Bone marrow (tissue), 2 donors: ENCODE data around the gene GJA1.
"Not testable (repeated sequence)": the region's sequence is repeated elsewhere in the genome, so short reads cannot be mapped to it uniquely, and the experiment has no call there.

Experiments
- DNase-seq, 2 donors: peaks; one replicate each; lab custom pipeline; 2025; lab: John Stamatoyannopoulos, UW

Gene GJA1

DNA sequence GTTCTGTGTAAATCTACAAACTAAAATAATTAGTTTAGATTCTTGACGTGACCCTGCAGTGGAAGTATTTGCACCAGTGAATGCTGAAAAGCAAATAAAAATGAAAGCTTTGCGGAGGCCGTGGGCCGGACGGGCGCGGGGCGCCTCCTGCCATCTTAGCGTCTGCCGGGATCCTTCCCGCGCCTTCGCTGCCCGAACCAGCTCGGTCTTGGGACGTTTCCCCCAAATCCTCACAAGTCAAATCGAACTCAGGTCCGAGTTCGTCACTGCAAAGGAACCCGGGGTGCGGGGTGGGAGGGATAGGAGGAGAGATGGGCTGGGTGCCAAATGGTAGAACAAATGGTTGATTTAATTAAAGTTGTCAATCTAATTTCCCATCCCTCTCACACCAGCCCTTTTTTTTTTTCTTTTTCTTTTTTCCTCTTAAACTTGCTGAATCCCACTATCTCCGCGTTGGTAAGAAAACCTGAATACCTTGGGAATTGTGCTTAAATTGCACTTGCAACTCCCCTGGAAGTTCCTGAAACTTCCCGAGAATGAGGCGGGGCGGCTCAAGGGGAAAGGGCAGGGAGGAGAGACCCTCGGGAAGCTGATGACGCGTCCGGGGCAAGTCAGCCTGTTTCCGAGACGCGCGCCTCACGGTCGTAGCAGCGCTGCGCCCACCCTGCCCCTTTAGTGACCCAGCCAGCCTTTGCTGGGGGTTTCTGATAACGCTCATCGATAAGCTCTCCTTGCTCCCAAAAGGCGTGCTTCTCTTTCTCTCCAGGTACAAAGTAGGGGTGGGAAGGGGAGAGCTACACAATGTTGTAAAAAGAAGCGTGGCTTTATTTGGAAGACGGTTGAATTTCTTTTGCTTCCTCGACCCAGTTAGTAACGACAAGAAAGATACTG, 1.8 kb downstream of the GJA1 start:
- no peak for DNase-seq

DNA sequence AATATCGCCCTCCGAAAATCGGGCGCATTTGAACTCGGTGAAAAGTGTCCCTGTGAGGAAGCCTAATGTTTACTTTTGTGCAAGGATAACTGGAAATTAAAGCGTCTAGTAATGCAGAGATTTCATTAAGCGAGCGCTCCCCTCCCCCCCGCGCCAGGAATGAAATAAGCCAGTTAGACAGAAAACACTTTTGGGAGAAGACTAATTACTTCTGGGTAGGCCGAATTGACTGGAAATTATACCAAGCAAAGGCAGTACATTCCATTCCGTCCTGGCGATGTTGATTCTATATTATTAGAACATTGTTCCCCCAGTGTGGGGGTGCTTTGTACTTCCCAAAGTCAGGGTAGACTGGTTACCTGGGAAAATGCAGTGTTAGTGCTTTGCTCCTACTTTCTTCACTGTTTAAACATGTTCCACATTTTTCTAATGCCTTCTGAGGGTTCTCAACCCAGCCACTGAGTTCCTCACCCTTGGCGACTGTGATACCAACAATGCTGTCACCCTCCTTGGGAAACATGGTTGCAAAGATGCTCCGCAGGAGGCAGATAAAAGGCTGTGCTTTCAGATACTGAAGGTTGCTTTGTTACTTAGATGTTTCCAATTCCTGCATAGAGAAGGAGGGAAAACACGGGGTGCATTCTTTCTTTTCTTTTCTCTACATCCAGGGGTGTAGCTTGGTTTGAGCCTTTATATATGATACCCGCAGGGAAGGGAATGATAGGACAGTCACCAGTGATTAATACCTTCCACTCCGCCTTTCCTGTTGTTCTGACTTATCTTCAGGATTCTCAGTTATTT, 2.6 kb downstream of the GJA1 start:
- no peak for DNase-seq

DNA sequence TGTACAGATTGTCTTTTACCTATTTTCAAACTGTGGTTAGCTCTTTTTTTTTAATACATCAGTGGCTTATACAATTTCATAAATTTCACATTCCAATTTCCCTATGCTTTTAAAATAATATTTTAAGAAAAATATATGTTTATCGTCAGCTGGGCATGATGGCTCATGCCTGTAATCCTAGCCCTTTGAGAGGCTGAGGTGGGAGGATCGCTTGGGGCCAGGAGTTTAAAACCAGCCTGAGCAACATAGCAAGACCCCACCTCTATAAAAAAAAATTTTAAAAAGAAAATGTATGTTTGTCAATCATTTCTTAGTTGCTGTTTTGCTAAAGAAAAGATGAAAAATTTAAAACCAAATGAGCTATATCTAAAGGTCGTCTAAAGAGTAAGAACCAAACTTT, 3.4 kb downstream of the GJA1 start:
- no peak for DNase-seq

DNA sequence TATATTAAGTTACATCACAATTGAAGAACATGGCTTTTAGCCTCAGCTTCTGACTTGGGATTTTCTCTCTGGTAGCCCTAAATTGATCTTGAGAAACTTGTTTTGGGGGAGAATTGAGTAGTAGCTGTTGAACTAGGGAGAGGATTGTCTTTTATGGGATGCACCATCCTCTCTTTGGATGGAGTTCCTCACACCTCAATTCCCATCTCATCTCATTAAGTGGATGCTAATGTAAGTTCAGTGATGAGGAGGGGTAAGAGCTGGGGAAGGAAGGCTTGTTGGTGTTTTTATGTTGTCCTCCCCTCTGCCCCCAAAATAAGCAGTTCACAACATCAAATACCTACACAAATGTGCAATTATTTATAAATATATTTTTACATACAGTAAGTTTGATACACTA, 4.0 kb downstream of the GJA1 start:
- DNase-seq = no peak

DNA sequence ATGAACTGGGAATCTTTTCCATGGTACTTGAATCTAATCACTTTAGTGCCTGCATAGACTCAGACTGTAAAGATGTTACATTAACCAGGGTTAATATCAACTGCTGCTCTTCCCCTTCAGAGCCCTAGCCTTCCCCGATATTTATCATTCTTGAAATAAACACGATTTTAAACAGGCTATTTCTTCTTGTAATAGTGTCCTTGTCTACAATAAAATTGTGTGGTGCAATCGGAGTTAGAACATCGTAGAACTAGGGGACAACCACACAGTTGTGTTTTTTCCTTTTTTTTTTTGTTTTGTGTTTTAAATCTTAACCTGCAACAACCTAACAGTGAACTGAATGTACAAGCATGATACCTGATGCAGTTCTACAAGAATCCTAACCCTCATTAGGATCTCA, 4.5 kb downstream of the GJA1 start:
- no peak for DNase-seq

DNA sequence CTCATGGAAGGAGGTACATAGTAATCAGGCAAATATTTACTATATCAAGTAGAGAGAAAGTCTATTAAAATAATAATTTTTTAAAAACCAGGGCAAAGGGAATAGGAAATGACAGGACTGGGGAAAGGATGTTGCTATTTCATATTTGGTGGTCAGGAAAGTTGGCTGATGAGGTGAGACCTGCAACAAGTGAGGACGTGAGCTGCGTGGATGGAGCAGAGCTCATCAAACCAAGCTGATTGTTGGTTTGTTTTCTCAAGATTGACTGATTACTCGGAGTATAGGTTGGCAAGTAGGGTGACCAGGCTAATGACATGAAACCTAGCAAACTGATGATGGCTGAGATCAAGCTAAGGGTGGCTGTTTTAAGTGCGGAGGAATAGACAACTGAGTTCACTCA, 6.0 kb downstream of the GJA1 start:
- no peak for DNase-seq

DNA sequence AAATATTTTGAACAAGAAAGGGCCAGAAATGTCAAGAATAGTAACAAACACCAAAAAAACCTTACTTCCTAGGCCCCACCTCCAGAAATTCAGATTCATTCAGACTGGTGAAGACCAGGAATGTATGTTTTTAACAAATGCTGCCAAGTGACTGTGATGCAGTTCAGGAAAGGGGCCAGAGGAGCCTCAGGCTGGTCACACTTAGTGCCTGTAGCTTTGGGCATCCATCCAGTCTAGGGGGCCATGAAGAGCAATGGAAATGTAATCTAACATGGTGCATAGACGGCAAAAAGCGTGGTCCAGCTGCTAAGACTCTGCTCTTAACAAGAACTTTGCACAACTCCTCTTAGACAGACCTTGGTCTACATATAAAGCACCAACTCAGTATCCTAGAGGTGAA, 7.1 kb downstream of the GJA1 start:
- no peak for DNase-seq

DNA sequence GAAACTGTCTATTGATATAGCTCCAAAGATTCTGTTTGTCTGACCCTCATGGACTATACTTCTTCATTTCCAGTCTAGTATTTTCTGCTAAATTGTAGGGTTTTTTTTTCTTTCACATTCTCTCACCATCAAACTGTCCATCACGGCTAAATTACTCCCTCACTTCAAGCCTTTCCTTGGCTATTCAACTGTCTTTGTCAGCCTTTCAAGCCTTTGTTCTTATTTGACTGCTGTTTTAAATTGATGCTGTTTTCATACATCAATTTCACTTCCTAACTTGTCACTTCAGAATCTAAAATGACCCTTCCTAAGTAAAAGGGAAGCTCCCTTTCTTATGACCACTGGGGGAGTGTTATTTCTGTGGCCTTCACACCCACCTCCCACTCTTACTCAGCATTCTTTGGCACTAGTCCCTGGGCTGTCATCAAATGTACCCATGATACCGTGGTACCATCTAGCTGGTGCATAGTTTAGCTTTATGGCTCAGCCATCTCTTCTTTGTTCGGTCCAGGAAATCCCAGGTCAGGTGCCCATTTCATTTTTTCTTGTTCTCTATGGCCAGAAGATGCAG, 8.6 kb downstream of the GJA1 start:
- DNase-seq = no peak

DNA sequence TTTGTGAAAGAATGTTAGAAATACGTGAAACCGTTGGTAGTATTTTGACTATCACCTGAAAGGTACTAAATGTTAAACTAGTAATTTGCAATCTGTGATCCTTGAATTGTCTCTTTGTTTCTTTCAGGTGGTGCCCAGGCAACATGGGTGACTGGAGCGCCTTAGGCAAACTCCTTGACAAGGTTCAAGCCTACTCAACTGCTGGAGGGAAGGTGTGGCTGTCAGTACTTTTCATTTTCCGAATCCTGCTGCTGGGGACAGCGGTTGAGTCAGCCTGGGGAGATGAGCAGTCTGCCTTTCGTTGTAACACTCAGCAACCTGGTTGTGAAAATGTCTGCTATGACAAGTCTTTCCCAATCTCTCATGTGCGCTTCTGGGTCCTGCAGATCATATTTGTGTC, 11.3 kb downstream of the GJA1 start:
- not testable (repeated sequence) for DNase-seq

DNA sequence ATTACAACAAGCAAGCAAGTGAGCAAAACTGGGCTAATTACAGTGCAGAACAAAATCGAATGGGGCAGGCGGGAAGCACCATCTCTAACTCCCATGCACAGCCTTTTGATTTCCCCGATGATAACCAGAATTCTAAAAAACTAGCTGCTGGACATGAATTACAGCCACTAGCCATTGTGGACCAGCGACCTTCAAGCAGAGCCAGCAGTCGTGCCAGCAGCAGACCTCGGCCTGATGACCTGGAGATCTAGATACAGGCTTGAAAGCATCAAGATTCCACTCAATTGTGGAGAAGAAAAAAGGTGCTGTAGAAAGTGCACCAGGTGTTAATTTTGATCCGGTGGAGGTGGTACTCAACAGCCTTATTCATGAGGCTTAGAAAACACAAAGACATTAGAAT, 12.3 kb downstream of the GJA1 start:
- DNase-seq = not testable (repeated sequence)

DNA sequence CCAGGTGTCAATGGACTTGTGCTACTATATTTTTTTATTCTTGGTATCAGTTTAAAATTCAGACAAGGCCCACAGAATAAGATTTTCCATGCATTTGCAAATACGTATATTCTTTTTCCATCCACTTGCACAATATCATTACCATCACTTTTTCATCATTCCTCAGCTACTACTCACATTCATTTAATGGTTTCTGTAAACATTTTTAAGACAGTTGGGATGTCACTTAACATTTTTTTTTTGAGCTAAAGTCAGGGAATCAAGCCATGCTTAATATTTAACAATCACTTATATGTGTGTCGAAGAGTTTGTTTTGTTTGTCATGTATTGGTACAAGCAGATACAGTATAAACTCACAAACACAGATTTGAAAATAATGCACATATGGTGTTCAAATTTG, 13.1 kb downstream of the GJA1 start:
- not testable (repeated sequence) for DNase-seq

DNA sequence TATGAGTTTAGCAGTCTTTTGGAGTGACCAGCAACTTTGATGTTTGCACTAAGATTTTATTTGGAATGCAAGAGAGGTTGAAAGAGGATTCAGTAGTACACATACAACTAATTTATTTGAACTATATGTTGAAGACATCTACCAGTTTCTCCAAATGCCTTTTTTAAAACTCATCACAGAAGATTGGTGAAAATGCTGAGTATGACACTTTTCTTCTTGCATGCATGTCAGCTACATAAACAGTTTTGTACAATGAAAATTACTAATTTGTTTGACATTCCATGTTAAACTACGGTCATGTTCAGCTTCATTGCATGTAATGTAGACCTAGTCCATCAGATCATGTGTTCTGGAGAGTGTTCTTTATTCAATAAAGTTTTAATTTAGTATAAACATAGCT, 13.9 kb downstream of the GJA1 start:
- no peak for DNase-seq

DNA sequence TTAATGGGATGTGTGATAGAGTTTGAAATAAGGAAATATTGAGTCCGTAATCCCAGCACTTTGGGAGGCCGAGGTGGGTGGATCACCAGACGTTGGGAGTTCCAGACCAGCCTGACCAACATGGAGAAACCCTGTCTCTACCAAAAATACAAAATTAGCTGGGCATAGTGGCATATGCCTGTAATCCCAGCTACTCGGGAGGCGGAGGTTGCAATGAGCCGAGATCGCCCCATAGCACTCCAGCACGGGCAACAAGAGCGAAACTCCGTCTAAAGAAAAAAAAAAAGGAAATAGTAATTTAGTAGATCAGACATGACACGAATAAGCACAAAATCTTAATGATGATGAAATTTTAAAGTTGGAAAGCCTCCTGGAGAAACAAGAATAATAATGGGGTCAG, 14.8 kb downstream of the GJA1 start:
- DNase-seq = no peak

DNA sequence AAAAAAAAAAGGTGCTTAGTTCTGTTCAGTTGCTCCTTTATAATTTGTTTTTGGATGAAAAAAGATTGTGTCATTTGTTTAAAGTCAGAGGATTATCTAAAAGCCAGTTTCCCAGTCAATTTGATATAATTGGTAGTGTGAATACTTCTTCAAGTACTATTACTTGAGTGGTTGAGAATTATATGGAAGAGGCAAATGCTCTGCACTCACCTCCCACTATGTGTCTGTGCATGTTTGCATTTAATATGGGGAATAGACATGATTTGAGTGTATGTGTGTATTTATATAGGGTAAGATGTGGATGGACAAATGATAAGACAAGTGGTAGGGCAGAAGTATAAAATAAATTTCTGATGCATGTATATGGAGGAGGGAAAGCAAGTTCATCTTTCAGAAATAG, 15.8 kb downstream of the GJA1 start:
- DNase-seq = no peak

DNA sequence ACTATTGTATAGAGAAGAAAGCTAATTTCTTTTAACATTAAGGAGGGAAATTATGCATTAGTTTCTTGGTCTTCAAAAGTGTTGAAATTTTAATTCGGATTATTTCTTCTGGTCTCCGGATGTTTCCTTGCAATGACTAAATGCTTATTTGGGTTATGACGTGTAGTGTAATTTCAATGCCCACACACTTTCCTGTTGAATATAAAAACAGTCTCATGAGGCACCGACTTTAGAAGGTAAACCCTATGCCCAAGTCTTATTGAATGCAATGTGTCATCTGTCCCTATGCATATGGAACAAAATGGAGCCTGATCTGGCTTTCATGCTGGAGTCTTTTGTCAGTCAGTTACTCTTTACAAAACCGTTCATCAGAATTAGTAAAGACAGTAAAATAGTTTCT, 17.7 kb downstream of the GJA1 start:
- no peak for DNase-seq

DNA sequence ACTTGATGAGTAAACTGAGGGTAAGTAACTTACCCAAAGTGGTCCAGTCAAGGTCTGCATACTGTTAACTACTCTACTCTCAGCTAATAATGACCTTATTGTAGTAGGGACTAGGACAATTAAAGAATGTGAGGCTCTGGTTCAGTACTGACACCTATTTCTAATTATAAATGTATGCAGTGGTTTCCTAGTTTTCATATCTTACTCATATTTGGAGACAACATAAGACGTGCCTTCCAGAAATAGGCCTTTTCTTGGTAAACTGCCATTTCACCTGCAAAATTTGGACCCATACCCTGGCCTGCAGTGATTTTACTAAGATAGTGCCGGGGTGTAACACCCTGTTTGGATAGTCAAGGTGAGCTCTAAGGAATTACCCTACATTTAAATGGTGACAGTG, 24.7 kb downstream of the GJA1 start:
- DNase-seq = no peak

DNA sequence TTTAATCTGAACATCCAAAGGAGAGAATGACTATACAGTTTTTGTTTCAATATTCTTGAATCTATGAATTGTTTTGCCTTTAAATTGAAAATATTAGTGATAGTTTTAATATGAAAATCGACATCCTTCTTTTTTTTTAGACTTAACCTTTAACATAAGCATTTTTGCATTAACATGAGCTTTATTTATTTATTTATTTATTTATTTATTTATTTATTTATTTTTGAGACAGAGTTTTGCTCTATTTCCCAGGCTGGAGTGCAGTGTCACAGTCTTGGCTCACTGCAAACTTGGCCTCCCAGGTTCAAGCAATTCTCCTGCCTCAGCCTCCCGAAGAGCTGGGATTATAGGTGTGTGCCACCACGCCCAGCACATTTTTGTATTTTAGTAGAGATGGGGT, 27.6 kb downstream of the GJA1 start:
- no peak for DNase-seq

DNA sequence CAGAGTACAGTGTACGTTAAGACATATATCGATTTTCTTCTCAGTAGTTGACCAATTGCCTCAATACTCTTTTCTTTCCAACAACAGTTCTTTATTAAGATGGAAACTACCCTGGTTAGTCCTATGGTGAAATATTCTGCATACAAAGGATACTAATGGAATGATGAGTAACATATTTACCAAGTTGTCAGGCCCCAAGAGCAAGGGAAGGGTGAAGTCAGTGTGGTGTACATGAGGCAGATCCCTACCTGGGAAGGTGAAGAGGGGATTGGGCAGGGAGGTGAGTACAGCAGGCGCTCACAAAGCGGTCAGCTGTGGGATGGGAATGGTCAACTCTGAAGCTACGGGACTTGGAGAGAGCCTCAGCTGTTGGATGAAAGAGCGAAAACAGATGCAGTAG, 29.7 kb downstream of the GJA1 start:
- DNase-seq = no peak

DNA sequence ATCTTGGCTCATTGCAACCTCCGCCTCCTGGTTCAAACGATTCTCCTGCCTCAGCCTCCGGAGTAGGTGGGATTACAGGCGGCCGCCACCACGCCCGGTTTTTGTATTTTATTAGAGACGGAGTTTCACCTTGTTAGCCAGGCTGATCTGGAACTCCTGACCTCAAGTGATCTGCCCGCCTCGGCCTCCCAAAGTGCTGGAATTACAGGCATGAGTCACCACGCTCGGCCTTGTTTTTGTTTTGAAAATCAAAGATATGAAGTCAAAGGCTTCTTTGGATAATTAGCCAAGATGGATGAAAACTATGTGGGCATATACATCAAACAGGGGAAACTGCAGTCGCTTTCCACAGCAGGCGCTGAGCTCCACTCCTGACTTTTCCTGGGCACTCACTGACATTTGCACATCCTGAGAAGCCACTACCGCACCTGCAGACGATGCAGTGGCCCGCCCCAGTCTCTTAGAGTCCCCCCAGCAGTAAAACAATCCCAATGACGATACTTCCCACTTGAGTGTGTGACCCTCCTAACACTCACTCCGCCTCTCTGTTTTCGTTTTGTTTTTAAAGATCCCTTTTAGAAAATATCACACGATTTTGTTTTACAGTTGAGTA, 44.1 kb downstream of the GJA1 start:
- DNase-seq = no peak

DNA sequence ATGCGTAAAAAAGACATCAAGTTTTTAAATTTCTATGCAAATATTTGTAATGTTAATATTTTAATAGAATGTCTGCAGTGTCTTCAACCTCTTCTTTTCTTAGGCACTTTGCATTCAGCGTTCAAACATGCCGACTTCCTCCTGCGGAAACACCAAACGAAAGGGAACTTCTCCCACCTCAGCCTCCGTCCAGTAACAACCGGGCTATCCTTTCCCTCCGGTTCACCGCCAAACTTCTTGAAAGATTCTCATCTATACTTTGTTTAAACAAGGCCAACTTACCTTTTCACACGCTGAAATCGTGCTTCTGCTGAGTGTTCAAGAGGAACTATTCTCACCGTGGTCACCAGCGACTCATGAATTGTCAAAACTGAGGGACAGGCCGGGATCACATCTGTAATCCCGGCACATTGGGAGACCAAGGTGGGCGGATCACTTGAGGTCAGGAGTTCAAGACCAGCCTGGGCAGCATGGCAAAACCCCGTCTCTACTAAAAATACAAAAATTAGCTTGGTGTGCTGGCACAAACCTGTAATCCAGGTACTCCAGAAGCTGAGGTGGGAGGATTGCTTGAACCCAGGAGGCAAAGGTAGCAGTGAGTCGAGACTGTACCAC, 44.8 kb downstream of the GJA1 start:
- no peak for DNase-seq

DNA sequence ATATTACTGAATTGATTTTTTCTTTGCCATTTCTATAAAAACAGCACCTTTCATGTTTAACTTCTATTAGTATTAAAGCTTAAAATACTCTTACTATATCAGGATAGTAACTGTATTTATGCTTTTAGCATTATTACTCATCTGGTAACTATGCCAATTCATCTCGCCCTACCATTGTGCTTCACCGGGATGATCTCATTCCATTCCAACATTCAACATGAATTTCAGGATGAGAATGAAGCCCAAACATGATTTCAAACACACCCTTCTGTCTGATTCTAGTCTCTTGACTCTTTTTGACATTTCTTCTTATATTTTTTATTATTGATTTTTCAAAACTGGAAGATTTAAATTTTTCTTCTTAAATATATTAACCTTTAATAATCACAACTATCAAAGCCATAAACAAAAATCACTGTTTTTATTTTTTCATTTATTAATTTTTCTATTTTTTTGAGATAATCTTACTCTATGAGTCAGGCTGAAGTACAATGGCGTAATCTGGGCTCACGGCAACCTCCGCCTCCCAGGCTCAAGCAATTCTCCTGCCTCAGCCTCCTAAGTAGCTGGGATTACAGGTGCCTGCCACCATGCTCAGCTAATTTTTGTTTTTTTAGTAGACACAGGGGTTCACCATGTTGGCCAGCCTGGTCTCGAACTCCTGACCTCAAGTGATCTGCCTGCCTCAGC, 46.7 kb downstream of the GJA1 start:
- no peak for DNase-seq

DNA sequence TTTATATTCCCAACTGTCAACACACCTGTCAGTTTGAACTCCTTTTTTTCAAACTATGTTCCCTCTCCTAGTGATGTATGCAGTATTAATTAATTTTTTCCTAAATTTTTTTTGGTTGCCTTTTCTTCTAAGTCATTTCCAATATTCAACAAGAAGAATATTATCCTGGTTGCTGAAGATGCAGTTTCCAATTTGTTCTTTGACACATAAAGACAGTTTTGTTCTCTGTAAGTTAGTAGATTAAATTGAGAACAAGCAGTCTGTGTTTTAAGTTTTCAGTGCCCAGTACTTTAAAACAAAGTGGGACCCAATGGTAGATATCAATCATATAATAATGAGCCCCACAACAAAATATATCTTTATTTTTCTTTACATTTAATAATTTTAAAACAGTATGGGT, 47.3 kb downstream of the GJA1 start:
- no peak for DNase-seq
